KMS-11 (cell line): Measurements from ENCODE around the gene SMARCC1.
"Not testable (repeated sequence)": the region's sequence is repeated elsewhere in the genome, so short reads cannot be mapped to it uniquely, and the experiment has no call there.

ENCODE experiments used
- H2AFZ ChIP-seq: fragments of 200-600 bp; sonication (generic); 2 replicates; pipeline ENCODE4 v1.6.1; 2016; ENCODE audit warnings: antibody characterized with exemption, mixed run types, low read depth
- H3K27ac ChIP-seq: fragments of 200-600 bp; sonication (generic); 2 replicates; pipeline ENCODE4 v1.6.1; 2016; ENCODE audit warnings: mild to moderate bottlenecking, mixed run types
- H3K27me3 ChIP-seq: fragments of 200-600 bp; sonication (generic); 2 replicates; pipeline ENCODE4 v1.6.1; 2017; ENCODE audit warnings: mild to moderate bottlenecking, low read depth, mixed run types, moderate library complexity; ENCODE audit not compliant: insufficient read depth
- H3K36me3 ChIP-seq: fragments of 200-600 bp; sonication (generic); 2 replicates; pipeline ENCODE4 v1.6.1; 2017; ENCODE audit warnings: mild to moderate bottlenecking, mixed run types; ENCODE audit not compliant: insufficient read depth
- H3K4me1 ChIP-seq: fragments of 200-600 bp; sonication (generic); 2 replicates; pipeline ENCODE4 v1.6.1; 2016; ENCODE audit warnings: mild to moderate bottlenecking, low read depth, mixed run types; ENCODE audit not compliant: poor library complexity, severe bottlenecking
- H3K4me2 ChIP-seq: fragments of 200-600 bp; sonication (generic); 2 replicates; pipeline ENCODE4 v1.7.0; 2016; ENCODE audit warnings: mild to moderate bottlenecking, mixed run types
- H3K4me3 ChIP-seq: fragments of 200-600 bp; sonication (generic); IDR thresholded peaks from 2 replicates; pipeline ENCODE4 v1.6.1; 2017; ENCODE audit warnings: low read depth, low read length, mixed read lengths; ENCODE audit not compliant: insufficient read depth
- H3K79me2 ChIP-seq: fragments of 200-600 bp; sonication (generic); 2 replicates; pipeline ENCODE4 v1.6.1; 2016; ENCODE audit warnings: low read depth, mixed run types; ENCODE audit not compliant: insufficient read depth
- H3K9ac ChIP-seq: fragments of 200-600 bp; sonication (generic); 2 replicates; pipeline ENCODE4 v1.6.1; 2016; ENCODE audit warnings: mild to moderate bottlenecking, mixed run types
- H4K20me1 ChIP-seq: fragments of 200-600 bp; sonication (generic); 2 replicates; pipeline ENCODE4 v1.6.1; 2016; ENCODE audit warnings: mild to moderate bottlenecking, mixed run types; ENCODE audit not compliant: insufficient read depth
- CTCF ChIP-seq: fragments of 200-600 bp; sonication (generic); conservative IDR thresholded peaks from 2 replicates; pipeline ENCODE4 v1.6.1; 2017; ENCODE audit warnings: low read depth, mild to moderate bottlenecking, antibody characterized with exemption, low read length, moderate library complexity, mixed read lengths

Gene SMARCC1

DNA sequence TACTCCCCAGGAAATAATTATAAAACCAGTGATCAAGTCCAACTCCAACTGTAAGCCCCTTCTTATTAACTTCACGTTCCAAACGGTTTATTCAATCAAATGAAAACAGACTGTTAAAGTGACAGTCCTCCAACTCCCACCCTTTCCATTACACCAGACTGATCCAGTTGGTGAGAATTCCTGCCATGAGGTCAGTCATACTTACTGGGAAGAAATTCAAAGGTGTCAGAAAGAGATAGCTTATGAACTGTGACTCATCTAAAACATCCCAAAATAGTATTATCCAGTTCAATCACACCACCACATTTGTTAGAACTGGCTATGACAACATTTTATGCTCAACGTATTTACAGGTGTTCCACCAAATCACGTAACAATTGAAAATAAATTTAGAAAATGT lies 19.5 kb downstream of the SMARCC1 start:
- H3K36me3 ChIP-seq: no peaks in the 10 kb centered on the region
- no peaks in the 10 kb centered on the region for H4K20me1 ChIP-seq
- no peak overlapping the region for H3K4me2 ChIP-seq
- no peak overlapping the region for H3K9ac ChIP-seq
- H2AFZ ChIP-seq: no peak overlapping the region
- H3K4me3 ChIP-seq: no peak overlapping the region
- no peaks in the 10 kb centered on the region for H3K79me2 ChIP-seq
- H3K27ac ChIP-seq: no peak overlapping the region
- H3K27me3 ChIP-seq: no peaks in the 10 kb centered on the region
- TF ChIP-seq CTCF: no peak
- peaks cover 13% of the 10 kb centered on the region for H3K4me1 ChIP-seq

- Histone ChIP-seq H3K4me1 (peaks cover 13% of the 10 kb centered on the region), H3K27ac (no peak overlapping the region), H3K36me3 (no peaks in the 10 kb centered on the region), H3K9ac (no peak overlapping the region), H3K4me3 (no peak overlapping the region), H4K20me1 (no peaks in the 10 kb centered on the region), H3K4me2 (no peak overlapping the region), H2AFZ (no peak overlapping the region), H3K79me2 (no peaks in the 10 kb centered on the region), H3K27me3 (no peaks in the 10 kb centered on the region)
- no peak for TF ChIP-seq CTCF
Observed at GRCh38 chr3:47761046-47761445, 20.6 kb downstream of the SMARCC1 start.

DNA sequence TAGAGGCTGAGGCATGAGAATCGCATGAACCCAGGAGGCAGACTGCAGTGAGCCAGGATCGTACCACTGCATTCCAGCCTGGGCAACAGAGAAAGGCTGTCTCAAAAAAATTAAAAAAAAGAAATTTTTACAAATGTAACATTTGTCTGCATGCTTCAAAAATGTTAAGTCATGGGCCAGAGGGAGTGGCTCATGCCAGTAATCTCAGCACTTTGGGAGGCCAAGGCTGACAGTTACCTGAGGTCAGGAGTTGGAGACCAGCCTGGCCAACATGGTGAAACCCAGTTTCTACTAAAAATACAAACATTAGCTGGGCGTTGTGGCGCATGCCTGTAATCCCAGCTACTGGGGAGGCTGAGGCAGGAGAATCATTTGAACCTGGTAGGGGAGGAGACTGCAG lies 21.5 kb downstream of the SMARCC1 start:
- not testable (repeated sequence) for H3K9ac ChIP-seq, H2AFZ ChIP-seq, H3K79me2 ChIP-seq, H3K4me2 ChIP-seq, H3K4me3 ChIP-seq, H3K27me3 ChIP-seq, H3K36me3 ChIP-seq, H3K27ac ChIP-seq, H4K20me1 ChIP-seq
- peaks cover 13% of the 10 kb centered on the region for H3K4me1 ChIP-seq

DNA sequence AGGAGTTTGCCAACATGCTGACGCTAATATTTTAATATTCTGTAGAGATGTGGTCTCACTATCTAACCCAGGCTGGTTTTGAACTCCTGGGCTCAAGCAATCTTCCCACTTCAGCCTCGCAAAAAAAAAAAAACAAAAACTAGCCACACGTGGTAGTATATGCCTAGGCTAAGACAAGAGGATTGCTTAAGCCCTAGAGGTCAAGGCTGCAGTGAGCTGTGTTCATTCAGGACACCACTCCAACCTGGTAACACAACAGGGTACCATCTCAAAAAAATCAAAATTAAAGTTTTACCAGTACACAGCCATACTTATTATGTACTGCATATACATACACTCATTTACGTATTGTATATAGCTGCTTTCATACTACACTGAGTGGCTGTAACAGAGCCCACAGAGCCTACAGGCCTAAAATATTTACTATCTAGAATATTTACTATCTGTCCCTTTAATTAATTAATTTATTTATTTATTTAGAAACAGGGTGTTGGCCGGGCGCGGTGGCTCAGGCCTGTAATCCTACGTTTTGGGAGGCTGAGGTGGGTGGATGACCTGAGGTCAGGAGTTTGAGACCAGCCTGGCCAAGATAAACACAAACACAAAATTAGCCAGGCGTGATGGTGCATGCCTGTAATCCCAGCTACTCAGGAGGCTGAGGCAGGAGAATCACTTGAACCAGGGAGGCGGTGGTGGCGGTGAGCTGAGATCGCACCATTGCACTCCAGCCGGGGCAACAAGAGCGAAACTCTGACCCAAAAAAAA lies 23.2 kb downstream of the SMARCC1 start:
- no peaks in the 10 kb centered on the region for H3K36me3 ChIP-seq

More for the DNA sequence above, 23.2 kb downstream of the SMARCC1 start:
- TF ChIP-seq CTCF: no peak
- Histone ChIP-seq H3K9ac (no peak overlapping the region), H3K4me3 (no peak overlapping the region), H3K27ac (no peak overlapping the region), H3K27me3 (no peaks in the 10 kb centered on the region), H2AFZ (no peak overlapping the region), H3K4me1 (peaks cover 13% of the 10 kb centered on the region), H3K4me2 (no peak overlapping the region), H3K79me2 (peaks cover 11% of the 10 kb centered on the region), H4K20me1 (no peaks in the 10 kb centered on the region)
